ENCODE data around the gene REP15.

GRCh38 chr12:27743601-27744000 lies 47.4 kb downstream of the REP15 start:
- no peak for TF ChIP-seq POLR2A (IDR thresholded peaks at IDR 0.05)
- TF ChIP-seq, protein P1, sequence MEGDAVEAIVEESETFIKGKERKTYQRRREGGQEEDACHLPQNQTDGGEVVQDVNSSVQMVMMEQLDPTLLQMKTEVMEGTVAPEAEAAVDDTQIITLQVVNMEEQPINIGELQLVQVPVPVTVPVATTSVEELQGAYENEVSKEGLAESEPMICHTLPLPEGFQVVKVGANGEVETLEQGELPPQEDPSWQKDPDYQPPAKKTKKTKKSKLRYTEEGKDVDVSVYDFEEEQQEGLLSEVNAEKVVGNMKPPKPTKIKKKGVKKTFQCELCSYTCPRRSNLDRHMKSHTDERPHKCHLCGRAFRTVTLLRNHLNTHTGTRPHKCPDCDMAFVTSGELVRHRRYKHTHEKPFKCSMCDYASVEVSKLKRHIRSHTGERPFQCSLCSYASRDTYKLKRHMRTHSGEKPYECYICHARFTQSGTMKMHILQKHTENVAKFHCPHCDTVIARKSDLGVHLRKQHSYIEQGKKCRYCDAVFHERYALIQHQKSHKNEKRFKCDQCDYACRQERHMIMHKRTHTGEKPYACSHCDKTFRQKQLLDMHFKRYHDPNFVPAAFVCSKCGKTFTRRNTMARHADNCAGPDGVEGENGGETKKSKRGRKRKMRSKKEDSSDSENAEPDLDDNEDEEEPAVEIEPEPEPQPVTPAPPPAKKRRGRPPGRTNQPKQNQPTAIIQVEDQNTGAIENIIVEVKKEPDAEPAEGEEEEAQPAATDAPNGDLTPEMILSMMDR (IDR thresholded peaks at IDR 0.05), result no peak

All from sigmoid colon (tissue), 3 donors.